A549 (cell line): Measurements from ENCODE around the gene TNRC6C.

Experiments used
- CEBPB ChIP-seq, 2 experiments: fragments of >200 bp in 1 of 2; sonication (Bioruptor Twin) in 1 of 2; formaldehyde crosslinking in 1 of 2; IDR thresholded peaks; 2 replicates each; pipeline ENCODE4 v1.6.1; 2012 to 2016
- CTCF ChIP-seq: fragments of >200 bp; sonication (Bioruptor Twin); formaldehyde crosslinking; IDR thresholded peaks from 3 replicates; pipeline ENCODE4 v1.5.1; 2016
- EP300 ChIP-seq, 2 experiments: fragments of >200 bp; sonication (Bioruptor Twin); formaldehyde crosslinking; IDR thresholded peaks; 2 replicates in 1 of 2; 3 replicates in 1 of 2; pipeline ENCODE4 v1.6.1; 2016 to 2017
- HDAC2 ChIP-seq: fragments of 200-600 bp; sonication (generic); IDR thresholded peaks from 2 replicates; pipeline ENCODE4 v1.6.1; 2016
- HOXB13 ChIP-seq: fragments of 250-450 bp; sonication (Bioruptor Pico); IDR thresholded peaks from 2 replicates; pipeline ENCODE4 v1.5.0; 2020; ENCODE audit warnings: low read depth, mild to moderate bottlenecking, moderate library complexity
- JUN ChIP-seq, 2 experiments: fragments of >200 bp; sonication (Bioruptor Twin); formaldehyde crosslinking; IDR thresholded peaks; 2 replicates in 1 of 2; 3 replicates in 1 of 2; pipeline ENCODE4 v1.6.1; 2016 to 2017
- POLR2A ChIP-seq: IDR thresholded peaks from 2 replicates; pipeline ENCODE4 v1.6.1; 2012; ENCODE audit warnings: mild to moderate bottlenecking, low read length
- POLR2AphosphoS2 ChIP-seq: conservative IDR thresholded peaks from 2 replicates; pipeline ENCODE4 v1.6.1; 2012; ENCODE audit warnings: low read length, improper control_type of control experiment, inconsistent platforms
- RAD21 ChIP-seq, 2 experiments: fragments of >200 bp in 1 of 2; sonication (Bioruptor Twin) in 1 of 2; formaldehyde crosslinking in 1 of 2; IDR thresholded peaks in 1 of 2; conservative IDR thresholded peaks in 1 of 2; 2 replicates in 1 of 2; 3 replicates in 1 of 2; pipeline ENCODE4 v1.6.1; 2012 to 2018; ENCODE audit warnings: inconsistent platforms in 1 of 2
- SMC3 ChIP-seq: fragments of >200 bp; sonication (Bioruptor Twin); formaldehyde crosslinking; IDR thresholded peaks from 3 replicates; pipeline ENCODE4 v1.6.1; 2018; ENCODE audit warnings: inconsistent platforms
- SREBF2 ChIP-seq: fragments of 450-650 bp; IDR thresholded peaks from 2 replicates; pipeline ENCODE4 v1.6.1; 2014; ENCODE audit warnings: mild to moderate bottlenecking, moderate library complexity
- USF2 ChIP-seq: fragments of 450-650 bp; IDR thresholded peaks from 2 replicates; pipeline ENCODE4 v1.6.1; 2014; ENCODE audit warnings: antibody characterized with exemption
- TF ChIP-seq, protein P1 (sequence below): fragments of 200-600 bp; sonication (generic); IDR thresholded peaks from 2 replicates; pipeline ENCODE4 v1.6.1; 2016; ENCODE audit warnings: antibody characterized with exemption, mild to moderate bottlenecking, moderate library complexity
- TF ChIP-seq, protein P2 (sequence below): fragments of 250-450 bp; sonication (Bioruptor Pico); IDR thresholded peaks from 2 replicates; pipeline ENCODE4 v1.5.0; 2021; ENCODE audit warnings: mild to moderate bottlenecking, moderate library complexity, borderline replicate concordance

- TF ChIP-seq SREBF2 (no peak), POLR2A (no peak), RAD21 (conservative IDR thresholded peaks at IDR 0.05 in 1 of 2, IDR thresholded peaks at IDR 0.05 in 1 of 2) (no peak), POLR2AphosphoS2 (no peak), HOXB13 (CRISPR knock-in tag) (no peak), CTCF (no peak), SMC3 (no peak), HDAC2 (no peak), CEBPB (IDR thresholded peaks at IDR 0.05) (no peak), EP300 (IDR thresholded peaks at IDR 0.05) (no peak), USF2 (no peak), JUN (IDR thresholded peaks at IDR 0.05) (no peak)
- TF ChIP-seq, protein P1, sequence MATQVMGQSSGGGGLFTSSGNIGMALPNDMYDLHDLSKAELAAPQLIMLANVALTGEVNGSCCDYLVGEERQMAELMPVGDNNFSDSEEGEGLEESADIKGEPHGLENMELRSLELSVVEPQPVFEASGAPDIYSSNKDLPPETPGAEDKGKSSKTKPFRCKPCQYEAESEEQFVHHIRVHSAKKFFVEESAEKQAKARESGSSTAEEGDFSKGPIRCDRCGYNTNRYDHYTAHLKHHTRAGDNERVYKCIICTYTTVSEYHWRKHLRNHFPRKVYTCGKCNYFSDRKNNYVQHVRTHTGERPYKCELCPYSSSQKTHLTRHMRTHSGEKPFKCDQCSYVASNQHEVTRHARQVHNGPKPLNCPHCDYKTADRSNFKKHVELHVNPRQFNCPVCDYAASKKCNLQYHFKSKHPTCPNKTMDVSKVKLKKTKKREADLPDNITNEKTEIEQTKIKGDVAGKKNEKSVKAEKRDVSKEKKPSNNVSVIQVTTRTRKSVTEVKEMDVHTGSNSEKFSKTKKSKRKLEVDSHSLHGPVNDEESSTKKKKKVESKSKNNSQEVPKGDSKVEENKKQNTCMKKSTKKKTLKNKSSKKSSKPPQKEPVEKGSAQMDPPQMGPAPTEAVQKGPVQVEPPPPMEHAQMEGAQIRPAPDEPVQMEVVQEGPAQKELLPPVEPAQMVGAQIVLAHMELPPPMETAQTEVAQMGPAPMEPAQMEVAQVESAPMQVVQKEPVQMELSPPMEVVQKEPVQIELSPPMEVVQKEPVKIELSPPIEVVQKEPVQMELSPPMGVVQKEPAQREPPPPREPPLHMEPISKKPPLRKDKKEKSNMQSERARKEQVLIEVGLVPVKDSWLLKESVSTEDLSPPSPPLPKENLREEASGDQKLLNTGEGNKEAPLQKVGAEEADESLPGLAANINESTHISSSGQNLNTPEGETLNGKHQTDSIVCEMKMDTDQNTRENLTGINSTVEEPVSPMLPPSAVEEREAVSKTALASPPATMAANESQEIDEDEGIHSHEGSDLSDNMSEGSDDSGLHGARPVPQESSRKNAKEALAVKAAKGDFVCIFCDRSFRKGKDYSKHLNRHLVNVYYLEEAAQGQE: no peak
- TF ChIP-seq, protein P2, sequence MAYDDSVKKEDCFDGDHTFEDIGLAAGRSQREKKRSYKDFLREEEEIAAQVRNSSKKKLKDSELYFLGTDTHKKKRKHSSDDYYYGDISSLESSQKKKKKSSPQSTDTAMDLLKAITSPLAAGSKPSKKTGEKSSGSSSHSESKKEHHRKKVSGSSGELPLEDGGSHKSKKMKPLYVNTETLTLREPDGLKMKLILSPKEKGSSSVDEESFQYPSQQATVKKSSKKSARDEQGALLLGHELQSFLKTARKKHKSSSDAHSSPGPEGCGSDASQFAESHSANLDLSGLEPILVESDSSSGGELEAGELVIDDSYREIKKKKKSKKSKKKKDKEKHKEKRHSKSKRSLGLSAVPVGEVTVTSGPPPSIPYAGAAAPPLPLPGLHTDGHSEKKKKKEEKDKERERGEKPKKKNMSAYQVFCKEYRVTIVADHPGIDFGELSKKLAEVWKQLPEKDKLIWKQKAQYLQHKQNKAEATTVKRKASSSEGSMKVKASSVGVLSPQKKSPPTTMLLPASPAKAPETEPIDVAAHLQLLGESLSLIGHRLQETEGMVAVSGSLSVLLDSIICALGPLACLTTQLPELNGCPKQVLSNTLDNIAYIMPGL: no peak
Measured at GRCh38 chr17:78126895-78127238, 168.4 kb downstream of the TNRC6C start.
